ENCODE measurements around the gene TFPI2.

Gene TFPI2

DNA sequence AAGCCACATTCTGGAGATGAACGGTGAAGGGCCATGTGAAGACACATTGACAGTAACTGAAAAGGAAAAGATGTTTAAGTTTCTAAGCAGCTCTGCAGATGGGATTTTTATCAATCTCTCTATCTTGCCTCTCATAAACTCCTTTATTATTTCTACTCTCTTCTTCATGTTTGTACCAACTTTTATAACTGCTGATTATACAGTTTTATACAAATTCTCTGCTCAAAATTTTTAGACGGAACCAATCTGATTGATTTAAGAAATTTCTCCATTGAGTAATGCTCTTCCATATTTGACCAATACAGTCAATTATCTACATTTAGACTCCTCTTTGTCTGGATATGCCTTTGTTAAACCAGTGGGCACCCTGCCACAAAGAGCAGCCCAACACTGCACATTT lies 31.7 kb downstream of the TFPI2 start:
- DNase-seq (ENCODE audit: low spot score): no peak

DNA sequence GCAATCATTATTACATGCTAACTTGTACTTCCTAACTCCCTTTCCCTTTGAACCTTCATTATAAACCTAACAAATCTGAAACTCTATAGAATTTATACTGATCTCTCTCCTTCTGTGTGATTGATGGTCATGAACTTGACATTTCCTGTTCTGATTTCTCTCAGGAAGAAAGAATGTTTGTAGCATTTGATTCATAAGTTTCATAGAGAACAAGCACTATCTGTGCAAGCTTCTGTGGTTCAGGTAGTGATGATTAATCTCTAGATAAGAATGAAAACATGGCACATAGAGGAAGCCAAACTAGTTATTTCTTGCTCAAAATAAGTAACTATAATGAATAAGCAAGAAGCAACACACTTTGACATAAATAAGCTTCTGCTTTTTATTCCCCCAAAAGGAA lies 34.2 kb downstream of the TFPI2 start:
- no peak for DNase-seq (ENCODE audit: low spot score)

DNA sequence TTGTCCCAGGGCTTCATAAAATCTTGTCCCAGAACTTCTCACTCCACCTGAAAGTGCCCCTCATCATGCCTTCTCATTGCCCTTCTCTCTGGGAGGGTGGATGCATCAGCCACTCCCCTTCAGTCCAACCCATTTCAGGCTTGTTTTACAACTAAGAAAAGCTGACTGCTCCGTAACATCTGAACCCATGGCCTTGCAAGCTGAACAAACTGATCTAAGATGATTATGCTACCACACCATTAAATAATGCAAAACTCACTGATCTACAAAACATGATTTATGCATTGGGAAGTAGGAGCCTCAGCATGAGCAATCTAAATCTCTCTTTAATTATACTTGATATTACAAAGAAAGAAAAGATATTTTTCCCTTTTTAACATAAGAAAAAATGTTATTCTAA lies 34.8 kb downstream of the TFPI2 start:
- DNase-seq (ENCODE audit: low spot score): no peak

DNA sequence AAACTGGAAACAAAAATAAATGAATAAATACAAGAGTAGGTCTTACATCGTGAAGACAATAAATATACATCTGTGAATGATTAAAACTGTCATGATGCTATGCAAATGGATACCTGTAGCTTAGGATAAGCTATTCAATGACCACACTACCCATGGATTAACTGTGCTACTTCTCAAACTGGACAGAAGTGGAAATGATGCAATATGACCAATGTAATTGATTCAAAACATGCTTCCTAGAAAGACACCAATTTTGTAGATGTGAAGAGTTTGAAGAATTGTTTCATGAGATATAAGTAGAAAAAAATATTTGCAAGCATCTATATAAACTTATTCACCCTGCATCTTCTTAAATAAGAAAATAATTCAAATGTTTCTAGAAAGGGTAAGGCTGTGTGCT lies 36.1 kb downstream of the TFPI2 start:
- DNase-seq (ENCODE audit: low spot score): no peak

DNA sequence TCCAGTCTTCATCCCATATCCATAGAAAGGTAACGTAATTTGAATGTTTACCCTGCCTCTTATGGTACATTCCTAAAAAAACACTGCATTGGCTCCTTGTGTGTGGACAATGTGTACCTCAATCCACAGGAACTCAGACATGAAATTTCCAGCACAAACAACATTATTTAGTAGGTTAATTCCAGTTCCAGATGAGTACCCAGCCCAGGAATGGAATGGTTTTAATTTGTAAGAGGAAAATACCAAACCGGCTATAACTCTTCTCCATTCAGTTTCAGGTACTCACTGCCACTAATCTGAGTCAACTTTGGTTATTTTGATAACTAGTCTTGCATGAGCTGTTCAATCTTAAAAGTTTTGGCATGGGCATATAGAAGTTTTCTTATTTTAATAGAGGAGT lies 39.0 kb downstream of the TFPI2 start:
- no peak for DNase-seq (ENCODE audit: low spot score)

DNA sequence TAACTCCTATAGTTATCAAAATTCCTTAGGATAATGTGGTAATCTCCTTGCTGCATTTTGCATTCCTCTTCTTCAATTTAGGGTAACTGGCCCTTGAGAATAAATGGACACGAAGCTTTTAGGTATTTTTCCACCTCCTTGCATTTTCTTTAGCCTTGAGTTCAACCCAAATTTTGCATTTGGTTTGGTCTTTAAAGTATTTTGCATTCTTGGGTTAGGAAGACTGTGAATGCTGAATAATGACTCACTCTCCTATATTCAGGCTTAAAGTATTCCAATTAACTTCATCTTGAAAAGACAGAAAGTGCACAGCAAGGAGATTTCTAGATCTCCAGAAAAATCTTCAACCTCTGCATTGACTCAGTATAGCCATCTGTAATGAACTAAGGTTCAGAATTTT lies 47.3 kb downstream of the TFPI2 start:
- no peak for DNase-seq (ENCODE audit: low spot score)

DNA sequence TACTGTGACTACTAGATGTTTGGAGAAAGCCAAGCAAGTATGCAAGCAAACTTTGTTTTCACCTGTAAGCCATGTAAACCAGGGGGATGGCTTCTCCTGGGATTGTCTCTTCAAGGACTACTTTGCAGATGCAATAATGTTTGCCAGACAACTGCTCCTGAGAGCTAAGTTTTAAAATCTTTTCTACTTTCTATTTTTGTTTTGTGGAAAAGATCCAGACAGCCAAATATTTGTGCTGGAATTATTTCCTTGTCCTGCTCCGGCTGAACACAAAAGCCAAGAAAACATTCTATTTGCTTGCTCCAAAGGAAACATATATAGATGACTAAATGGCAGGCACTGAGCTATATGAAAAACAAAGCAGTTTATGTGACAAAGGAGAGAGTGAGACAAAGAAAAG lies 51.6 kb downstream of the TFPI2 start:
- no peak for DNase-seq (ENCODE audit: low spot score)

DNA sequence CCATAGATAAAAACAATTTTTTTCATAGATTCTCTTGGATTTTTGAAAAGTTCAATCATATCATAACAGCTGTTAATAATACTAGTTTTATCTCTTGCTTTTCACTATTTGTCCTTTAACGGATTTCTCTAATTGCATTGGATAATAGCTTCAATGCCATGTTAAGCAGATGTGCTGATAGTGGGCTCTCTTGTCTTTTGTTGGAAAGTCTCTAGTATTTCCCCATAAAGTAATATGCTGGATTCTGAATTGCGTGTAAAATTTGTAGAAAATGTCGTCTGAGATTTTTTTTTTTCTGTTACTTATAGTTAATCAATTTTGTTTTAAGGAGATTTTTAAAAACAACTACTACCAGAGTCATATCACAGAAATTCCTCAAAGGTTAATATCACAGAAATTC lies 53.3 kb downstream of the TFPI2 start:
- no peak for DNase-seq (ENCODE audit: low spot score)

DNA sequence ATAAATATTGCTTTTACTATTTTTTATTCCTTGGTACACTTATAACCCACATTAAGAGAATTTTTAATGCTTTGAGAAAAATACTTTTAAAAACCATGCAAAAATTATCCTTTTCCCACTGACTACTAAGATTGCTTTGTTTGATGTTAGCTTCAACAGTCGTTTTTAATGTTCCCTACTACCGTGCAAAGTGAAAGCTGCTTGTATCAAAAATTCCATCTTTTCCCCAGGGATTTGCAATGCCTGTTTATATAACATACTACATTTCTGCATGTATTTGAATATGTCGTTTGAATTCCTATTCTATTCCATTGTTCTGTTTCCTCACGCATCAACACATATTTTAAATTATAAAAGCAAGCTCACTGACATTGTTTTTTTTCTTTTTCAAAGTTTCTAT lies 54.4 kb downstream of the TFPI2 start:
- no peak for DNase-seq (ENCODE audit: low spot score)

DNA sequence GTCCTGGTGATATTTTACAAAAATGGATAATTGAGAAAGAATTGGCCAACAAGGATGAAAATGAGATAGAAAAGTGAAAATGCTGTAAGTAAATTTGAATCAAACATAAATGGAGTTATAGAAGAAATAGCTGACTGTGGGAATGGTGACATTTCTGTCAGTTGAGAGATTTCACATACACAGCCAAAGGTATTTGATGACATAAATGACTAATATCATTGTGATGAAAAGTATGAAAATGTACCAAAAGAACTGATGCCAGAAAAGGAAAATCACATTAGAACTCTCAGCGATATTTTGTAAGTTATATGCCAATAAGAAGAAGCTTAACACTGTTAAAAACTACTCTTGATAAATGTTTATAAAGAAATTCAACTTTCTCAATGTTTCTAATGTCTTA lies 54.9 kb downstream of the TFPI2 start:
- DNase-seq (ENCODE audit: low spot score): no peak
